GM18505 (cell line): Measurements from ENCODE around the gene C6orf141.
A peak's percentile ranks its signal among the peaks of the same experiment; 100 is the strongest.

Experiments used
- ATAC-seq: cut with Tn5 transposase; IDR thresholded peaks from one replicate; pipeline ENCODE4 v1.9.1; 2021; ENCODE audit not compliant: unreplicated experiment
- POLR2A ChIP-seq: IDR thresholded peaks from 4 replicates; pipeline ENCODE4 v1.6.1; 2011; ENCODE audit warnings: borderline replicate concordance; ENCODE audit not compliant: insufficient read depth, insufficient read length; ENCODE audit errors: extremely low read depth

The C6orf141 gene

GRCh38 chr6:49550492-49551077 is at the start of gene C6orf141:
TSS of gene C6orf141 (plus strand) at chr6:49550668. CDS start at chr6:49550793, 125 bp downstream.
- TF ChIP-seq POLR2A: no peak
- ATAC-seq: peak; percentile 77

GRCh38 chr6:49504666-49505065 is 45.8 kb upstream of the C6orf141 start:
- no peak for TF ChIP-seq POLR2A
- ATAC-seq: no peak

- ATAC-seq: no peak
- no peak for TF ChIP-seq POLR2A
Measured at GRCh38 chr6:49506569-49507111, 43.8 kb upstream of the C6orf141 start.

DNA sequence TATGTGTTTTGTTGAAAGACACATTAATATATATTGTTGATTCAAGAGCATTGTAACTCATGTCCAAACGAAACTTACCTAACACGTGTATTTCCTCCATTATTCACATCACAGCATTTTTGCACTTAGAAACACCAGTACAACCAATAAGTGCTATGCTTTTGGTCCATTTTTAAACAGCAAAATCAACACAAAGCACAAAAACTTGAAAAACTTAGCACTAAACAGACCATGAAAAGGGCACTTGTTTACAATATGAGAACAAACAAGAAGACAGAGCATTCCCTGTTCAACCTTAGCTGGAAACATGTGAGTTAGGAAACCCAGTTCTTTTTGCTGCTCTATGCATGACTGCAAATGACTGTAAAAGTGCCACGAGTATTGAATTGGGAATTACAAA is 41.1 kb upstream of the C6orf141 start:
- no peak for ATAC-seq
- TF ChIP-seq POLR2A: no peak

- no peak for TF ChIP-seq POLR2A
- no peak for ATAC-seq
Measured at GRCh38 chr6:49513153-49513989, 37.1 kb upstream of the C6orf141 start.

- no peak for ATAC-seq
- no peak for TF ChIP-seq POLR2A
Measured at GRCh38 chr6:49514571-49515484, 35.6 kb upstream of the C6orf141 start.

DNA sequence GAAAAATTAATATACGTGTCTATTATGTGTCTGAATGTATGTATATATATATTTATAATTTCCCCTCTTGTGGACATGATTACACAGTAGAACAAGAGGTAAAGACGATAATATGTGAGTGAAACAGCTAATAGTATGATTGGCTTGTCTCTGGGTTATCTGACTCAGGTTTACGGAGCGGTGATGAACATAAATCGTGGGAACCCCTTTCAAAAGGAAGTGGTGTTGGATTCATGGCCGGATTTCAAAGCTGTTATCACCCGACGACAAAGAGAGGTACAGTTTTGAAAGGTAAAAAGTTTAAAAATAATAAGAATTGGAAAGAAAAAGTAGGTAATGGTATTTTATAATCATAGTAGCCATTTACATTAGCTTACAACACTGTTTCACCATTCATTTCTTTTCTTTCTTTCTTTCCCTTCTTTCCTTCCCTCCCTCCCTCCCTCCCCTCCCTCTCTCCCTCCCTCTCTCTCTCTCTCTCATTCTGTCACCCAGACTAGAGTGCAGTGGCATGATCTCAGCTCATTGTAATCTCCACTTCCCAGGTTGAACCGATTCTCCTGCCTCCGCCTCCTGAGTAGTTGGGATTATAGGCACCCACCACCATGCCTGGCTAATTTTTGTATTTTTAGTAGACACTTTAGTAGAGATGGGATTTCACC is 34.9 kb upstream of the C6orf141 start:
- no peak for ATAC-seq

GRCh38 chr6:49516147-49516505 is 34.3 kb upstream of the C6orf141 start:
- no peak for TF ChIP-seq POLR2A
- no peak for ATAC-seq

More for the DNA sequence above, 34.9 kb upstream of the C6orf141 start:
- no peak for TF ChIP-seq POLR2A

DNA sequence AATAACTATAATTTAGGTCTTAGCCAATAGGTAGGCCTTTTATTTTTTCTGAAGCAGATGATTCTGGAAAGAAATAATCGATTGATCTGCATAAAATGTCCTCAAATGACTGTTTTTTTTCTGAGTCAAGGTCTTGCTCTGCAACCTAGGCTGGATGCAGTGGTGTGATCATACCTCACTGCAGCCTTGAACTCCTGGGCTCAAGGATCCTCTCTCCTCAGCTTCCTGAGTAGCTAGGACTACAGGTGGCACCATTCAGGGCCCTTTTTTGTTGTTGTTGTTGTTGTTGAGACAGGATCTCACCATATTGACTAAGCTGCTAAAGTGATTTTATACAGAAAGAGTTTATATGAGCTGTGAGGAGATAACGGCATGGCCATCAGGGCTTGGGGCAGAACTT is 32.5 kb upstream of the C6orf141 start:
- TF ChIP-seq POLR2A: no peak
- no peak for ATAC-seq

DNA sequence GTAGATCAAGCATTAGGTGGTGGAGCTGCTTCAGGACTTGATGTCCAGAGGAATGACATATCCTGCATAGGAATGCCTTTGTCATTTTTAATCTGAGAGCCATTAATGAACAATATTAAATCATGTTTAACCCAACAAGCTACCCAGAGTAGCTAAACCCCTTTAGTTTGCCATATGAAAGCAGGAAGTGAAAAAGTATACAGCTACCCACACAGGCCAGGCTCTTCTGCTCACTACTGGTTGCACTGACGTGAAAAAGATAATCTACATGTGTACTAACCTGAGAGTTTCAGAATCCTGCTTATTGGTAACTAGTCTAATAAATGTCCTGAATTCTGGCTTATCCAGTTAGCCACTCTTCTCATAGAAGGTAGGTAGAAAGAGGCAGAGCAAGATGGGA is 30.8 kb upstream of the C6orf141 start:
- TF ChIP-seq POLR2A: no peak
- ATAC-seq: peak; percentile 95

- no peak for TF ChIP-seq POLR2A
- no peak for ATAC-seq
Measured at GRCh38 chr6:49522710-49523593, 27.5 kb upstream of the C6orf141 start.

DNA sequence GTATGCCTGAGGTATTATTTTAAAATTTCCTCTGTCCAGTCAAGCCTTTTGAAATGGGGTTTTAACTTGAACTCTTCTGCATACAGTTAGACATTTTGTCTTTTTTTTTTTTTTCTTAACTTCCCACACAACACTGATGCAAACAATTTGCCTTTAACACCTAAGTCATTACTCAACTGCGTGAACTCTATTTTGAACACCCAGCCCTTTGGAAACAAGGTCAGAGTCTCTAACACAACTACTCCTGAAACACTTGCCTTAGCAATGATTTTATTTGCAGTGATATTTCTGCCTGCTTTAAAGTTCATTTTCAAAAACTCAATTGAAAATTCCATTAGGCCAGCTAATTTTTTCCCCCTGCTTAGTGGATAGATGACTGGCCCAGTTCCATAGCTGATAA is 26.6 kb upstream of the C6orf141 start:
- ATAC-seq: no peak
- no peak for TF ChIP-seq POLR2A

GRCh38 chr6:49524541-49524940 is 25.9 kb upstream of the C6orf141 start:
- no peak for TF ChIP-seq POLR2A
- no peak for ATAC-seq

GRCh38 chr6:49526598-49526997 is 23.9 kb upstream of the C6orf141 start:
- TF ChIP-seq POLR2A: no peak
- no peak for ATAC-seq
